HEK293T (cell line): ENCODE data around the gene KLRF2.

Experiments
- CTCF ChIA-PET: fragments of 350-600 bp; formaldehyde crosslinking; extraction: SDS; loops from one replicate; lab custom pipeline; 2021; ENCODE audit warnings: antibody characterized with exemption, inconsistent platforms; lab: Yijun Ruan, JAX
- POLR2A ChIA-PET: fragments of 350-600 bp; formaldehyde crosslinking; extraction: SDS; loops from one replicate; lab custom pipeline; 2020; ENCODE audit warnings: antibody characterized with exemption, inconsistent platforms; lab: Yijun Ruan, JAX
- DNase-seq: peaks from one replicate; pipeline ENCODE4 v3.0.0; 2012; ENCODE audit warnings: mixed read lengths; ENCODE audit errors: extremely low spot score
- ARNT ChIP-seq: fragments of 450-650 bp; IDR thresholded peaks from 2 replicates; pipeline ENCODE4 v1.6.1; 2017; ENCODE audit warnings: mild to moderate bottlenecking
- BHLHE40 ChIP-seq: fragments of 450-650 bp; IDR thresholded peaks from 2 replicates; pipeline ENCODE4 v1.6.1; 2016; ENCODE audit warnings: mild to moderate bottlenecking, moderate library complexity, borderline replicate concordance
- CTBP1 ChIP-seq: fragments of 450-650 bp; IDR thresholded peaks from 2 replicates; pipeline ENCODE4 v1.6.1; 2016; ENCODE audit warnings: borderline replicate concordance
- ELF4 ChIP-seq: fragments of 450-650 bp; IDR thresholded peaks from 2 replicates; pipeline ENCODE4 v1.6.1; 2017; ENCODE audit warnings: antibody characterized with exemption
- FOXA1 ChIP-seq: fragments of 450-650 bp; IDR thresholded peaks from 2 replicates; pipeline ENCODE4 v1.6.1; 2016; ENCODE audit warnings: mild to moderate bottlenecking
- FOXK2 ChIP-seq: fragments of 450-650 bp; IDR thresholded peaks from 2 replicates; pipeline ENCODE4 v1.6.1; 2016; ENCODE audit warnings: mild to moderate bottlenecking
- FOXM1 ChIP-seq: fragments of 450-650 bp; IDR thresholded peaks from 2 replicates; pipeline ENCODE4 v1.6.1; 2017; ENCODE audit warnings: mild to moderate bottlenecking, borderline replicate concordance
- HDGF ChIP-seq: fragments of 450-650 bp; IDR thresholded peaks from 2 replicates; pipeline ENCODE4 v1.6.1; 2017; ENCODE audit warnings: antibody characterized with exemption, borderline replicate concordance
- L3MBTL2 ChIP-seq: fragments of 450-650 bp; conservative IDR thresholded peaks from 2 replicates; pipeline ENCODE4 v1.6.1; 2016; ENCODE audit warnings: mild to moderate bottlenecking
- LEF1 ChIP-seq: fragments of 450-650 bp; IDR thresholded peaks from 2 replicates; pipeline ENCODE4 v1.6.1; 2017; ENCODE audit warnings: mild to moderate bottlenecking, borderline replicate concordance
- NFRKB ChIP-seq: fragments of 450-650 bp; IDR thresholded peaks from 2 replicates; pipeline ENCODE4 v1.6.1; 2016; ENCODE audit warnings: mild to moderate bottlenecking, moderate library complexity
- PKNOX1 ChIP-seq: fragments of 450-650 bp; IDR thresholded peaks from 2 replicates; pipeline ENCODE4 v1.6.1; 2016
- SP1 ChIP-seq: fragments of 450-650 bp; IDR thresholded peaks from 2 replicates; pipeline ENCODE4 v1.6.1; 2017
- SUZ12 ChIP-seq: fragments of 450-650 bp; IDR thresholded peaks from 2 replicates; pipeline ENCODE4 v1.6.1; 2016; ENCODE audit warnings: mild to moderate bottlenecking
- TARDBP ChIP-seq: fragments of 450-650 bp; IDR thresholded peaks from 2 replicates; pipeline ENCODE4 v1.6.1; 2016
- ZNF384 ChIP-seq: fragments of 450-650 bp; IDR thresholded peaks from 2 replicates; pipeline ENCODE4 v1.6.1; 2016

Gene KLRF2

DNA sequence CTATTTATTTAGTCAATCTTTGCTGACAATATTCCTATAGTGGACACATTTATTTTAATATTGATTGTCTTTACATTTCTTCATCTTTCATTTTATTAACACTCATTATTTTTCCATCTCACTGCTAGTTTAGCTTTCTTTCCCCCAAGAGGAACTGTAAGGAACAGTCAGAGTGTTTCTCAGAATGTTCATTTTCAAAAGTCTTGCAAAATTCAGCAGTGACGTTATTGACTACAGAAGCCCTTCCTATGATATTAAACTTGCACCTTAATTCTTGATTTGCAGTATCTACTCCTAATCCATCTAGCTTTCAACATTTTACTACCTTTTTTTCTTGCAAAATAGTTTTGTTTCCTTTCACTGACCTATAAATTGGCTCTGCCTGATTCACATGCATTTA lies 25.1 kb upstream of the KLRF2 start:
- TF ChIP-seq HDGF = no peak
- no peak for TF ChIP-seq L3MBTL2
- no peak for TF ChIP-seq NFRKB
- no peak for TF ChIP-seq FOXK2
- no peak for TF ChIP-seq SP1
- no peak for TF ChIP-seq FOXA1
- no peak for TF ChIP-seq ELF4
- TF ChIP-seq CTBP1 = no peak
- no peak for TF ChIP-seq LEF1
- no peak for TF ChIP-seq FOXM1
- no peak for TF ChIP-seq ZNF384
- CTCF ChIA-PET = no interaction called here
- POLR2A ChIA-PET = no interaction called here
- no peak for DNase-seq

DNA sequence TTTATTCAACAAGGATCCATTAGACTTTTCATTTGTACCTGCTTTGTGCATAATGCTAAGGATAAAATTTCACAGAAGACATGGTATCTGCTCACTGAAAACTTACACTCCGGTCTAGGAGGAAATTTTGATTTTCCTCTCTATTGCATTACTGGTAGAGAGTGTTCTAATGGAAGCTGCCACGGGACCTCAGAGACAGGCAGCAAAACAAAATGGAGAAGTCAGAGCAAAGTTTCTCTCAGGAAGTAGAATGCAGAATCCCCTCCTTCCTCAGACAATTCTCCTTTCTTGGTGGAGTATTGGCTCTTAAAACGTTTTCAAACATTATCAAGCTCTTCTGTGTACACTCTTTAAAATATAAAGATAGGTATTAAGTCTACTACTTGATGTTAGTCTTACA lies 24.4 kb upstream of the KLRF2 start:
- no peak for DNase-seq
- POLR2A ChIA-PET = no interaction called here
- TF ChIP-seq ELF4 (no peak), SP1 (no peak), CTBP1 (no peak), ZNF384 (no peak), L3MBTL2 (no peak), PKNOX1 (no peak), LEF1 (no peak), BHLHE40 (no peak), HDGF (no peak), NFRKB (no peak), TARDBP (no peak), ARNT (no peak), FOXA1 (no peak), FOXM1 (no peak), FOXK2 (no peak)
- CTCF ChIA-PET = no interaction called here

DNA sequence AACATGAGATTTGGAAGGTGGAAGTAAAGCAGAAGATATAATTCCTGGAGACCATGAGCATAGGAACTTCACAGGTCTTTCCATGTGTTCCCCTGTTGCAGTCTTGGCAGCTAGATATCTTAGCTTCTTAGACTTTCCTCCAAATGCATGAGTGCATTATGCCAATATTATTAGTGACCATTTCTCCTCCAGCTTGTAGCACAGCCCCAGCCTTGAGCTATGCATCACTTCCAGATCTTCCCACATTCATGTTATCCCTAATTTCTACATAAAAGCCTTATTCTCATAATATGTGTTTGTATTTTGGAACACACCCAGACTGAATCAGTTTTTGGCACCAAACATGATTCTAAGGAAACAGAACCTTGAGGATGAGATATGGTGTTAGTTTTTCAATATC lies 23.2 kb upstream of the KLRF2 start:
- no peak for DNase-seq
- TF ChIP-seq ELF4 = no peak
- no peak for TF ChIP-seq SP1
- no peak for TF ChIP-seq TARDBP
- no peak for TF ChIP-seq FOXA1
- TF ChIP-seq SUZ12 = no peak
- TF ChIP-seq FOXM1 = no peak
- TF ChIP-seq ZNF384 = no peak
- TF ChIP-seq L3MBTL2 = no peak
- no peak for TF ChIP-seq ARNT
- TF ChIP-seq BHLHE40 = no peak
- TF ChIP-seq PKNOX1 = no peak
- TF ChIP-seq HDGF = no peak
- TF ChIP-seq NFRKB = no peak
- no peak for TF ChIP-seq FOXK2
- no peak for TF ChIP-seq CTBP1
- ChIA-PET CTCF (no interaction called here), POLR2A (no interaction called here)

GRCh38 chr12:9864913-9865675 lies 16.2 kb upstream of the KLRF2 start:
- no peak for TF ChIP-seq SP1
- no peak for TF ChIP-seq HDGF
- no peak for TF ChIP-seq PKNOX1
- no peak for TF ChIP-seq SUZ12
- no peak for TF ChIP-seq CTBP1
- POLR2A ChIA-PET = no interaction called here
- CTCF ChIA-PET = no interaction called here
- no peak for DNase-seq

GRCh38 chr12:9866860-9867269 lies 14.4 kb upstream of the KLRF2 start:
- TF ChIP-seq L3MBTL2 (no peak), BHLHE40 (no peak), SUZ12 (no peak), ZNF384 (no peak), ELF4 (no peak), LEF1 (no peak), CTBP1 (no peak)
- ChIA-PET POLR2A (no interaction called here), CTCF (no interaction called here)
- DNase-seq = no peak

GRCh38 chr12:9867531-9867930 lies 13.8 kb upstream of the KLRF2 start:
- ChIA-PET CTCF (no interaction called here), POLR2A (no interaction called here)
- DNase-seq = no peak
- TF ChIP-seq TARDBP (no peak), LEF1 (no peak), SP1 (no peak)

DNA sequence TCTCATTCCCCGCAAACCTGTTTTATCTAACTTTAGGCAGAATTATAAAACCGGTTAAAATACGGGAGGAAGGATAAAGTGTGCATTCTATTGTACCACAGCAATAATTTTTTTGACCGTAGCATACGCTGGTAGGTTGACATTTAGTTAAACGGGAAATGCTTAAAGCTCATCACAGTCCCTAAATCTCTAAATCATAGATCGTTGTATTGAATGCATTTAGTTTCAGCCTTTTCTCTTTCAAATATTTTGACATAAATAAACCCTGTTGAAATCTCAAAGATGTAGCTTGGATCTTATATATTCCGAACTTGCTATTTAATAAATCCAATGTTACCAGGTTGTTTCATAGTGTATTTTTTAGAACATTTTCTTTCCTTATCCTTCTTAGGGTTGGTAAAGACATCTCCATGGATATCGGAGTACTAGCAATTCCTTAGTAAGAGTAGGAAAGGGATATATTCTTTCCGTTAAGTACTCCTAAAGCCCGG lies 12.9 kb upstream of the KLRF2 start:
- CTCF ChIA-PET = interaction anchor here (0.7 kb wide), 1 partner anchor 624 kb away, joined by 3 read pairs; no protein-coding TSS in a partner anchor
- POLR2A ChIA-PET = no interaction called here
- no peak for DNase-seq
- no peak for TF ChIP-seq FOXA1
- no peak for TF ChIP-seq LEF1
- TF ChIP-seq FOXM1 = no peak
- TF ChIP-seq PKNOX1 = no peak
